GM10248 (cell line): Measurements from ENCODE around the gene SLC44A4.

Source experiments
- CTCF ChIA-PET: fragments of 300-600 bp; sonication (Branson Sonifier 250); formaldehyde crosslinking; extraction: SDS; loops from one replicate; lab custom pipeline; 2021; ENCODE audit warnings: antibody characterized with exemption; lab: Yijun Ruan, JAX
- POLR2A ChIA-PET: fragments of 350-650 bp; sonication (Branson Sonifier 250); formaldehyde crosslinking; extraction: SDS; loops from one replicate; lab custom pipeline; 2020; ENCODE audit warnings: antibody characterized with exemption; lab: Yijun Ruan, JAX
- DNase-seq: peaks from one replicate; pipeline ENCODE4 v3.0.0; 2012; ENCODE audit errors: extremely low spot score
- TF ChIP-seq, protein P1 (sequence below): IDR thresholded peaks from 2 replicates; pipeline ENCODE4 v1.5.1; 2012; ENCODE audit warnings: mild to moderate bottlenecking, low read depth; ENCODE audit errors: extremely low read depth, missing control alignments, control extremely low read depth

Gene SLC44A4

DNA sequence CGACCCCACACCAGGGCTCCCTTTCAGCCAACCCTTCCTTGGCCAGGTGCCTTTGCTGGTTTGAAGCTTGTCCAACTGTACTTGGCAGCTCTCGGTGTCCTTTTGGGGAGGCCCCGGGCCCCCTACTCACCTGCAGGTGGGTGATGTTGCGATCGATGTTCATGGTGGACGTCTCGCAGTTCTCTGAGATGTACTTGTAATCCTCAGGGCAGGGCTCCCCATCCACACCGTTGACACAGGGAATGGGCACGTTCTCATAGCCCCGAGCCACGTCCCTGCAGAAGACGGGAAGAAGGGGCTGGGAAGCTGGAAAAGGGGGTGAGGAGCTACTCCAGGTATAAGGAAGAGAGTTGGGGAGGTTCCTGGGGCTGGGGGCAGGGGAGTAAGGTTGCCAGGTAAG is 4.9 kb upstream of the SLC44A4 start:
- POLR2A ChIA-PET, result no interaction called here
- CTCF ChIA-PET, result interaction anchor here (0.8 to 2.4 kb wide), 3 partner anchors 8 to 68 kb away, joined by 3 to 6 read pairs (median 5); partner anchors contain the start of gene NEU1
- DNase-seq, result no peak
- TF ChIP-seq, protein P1, sequence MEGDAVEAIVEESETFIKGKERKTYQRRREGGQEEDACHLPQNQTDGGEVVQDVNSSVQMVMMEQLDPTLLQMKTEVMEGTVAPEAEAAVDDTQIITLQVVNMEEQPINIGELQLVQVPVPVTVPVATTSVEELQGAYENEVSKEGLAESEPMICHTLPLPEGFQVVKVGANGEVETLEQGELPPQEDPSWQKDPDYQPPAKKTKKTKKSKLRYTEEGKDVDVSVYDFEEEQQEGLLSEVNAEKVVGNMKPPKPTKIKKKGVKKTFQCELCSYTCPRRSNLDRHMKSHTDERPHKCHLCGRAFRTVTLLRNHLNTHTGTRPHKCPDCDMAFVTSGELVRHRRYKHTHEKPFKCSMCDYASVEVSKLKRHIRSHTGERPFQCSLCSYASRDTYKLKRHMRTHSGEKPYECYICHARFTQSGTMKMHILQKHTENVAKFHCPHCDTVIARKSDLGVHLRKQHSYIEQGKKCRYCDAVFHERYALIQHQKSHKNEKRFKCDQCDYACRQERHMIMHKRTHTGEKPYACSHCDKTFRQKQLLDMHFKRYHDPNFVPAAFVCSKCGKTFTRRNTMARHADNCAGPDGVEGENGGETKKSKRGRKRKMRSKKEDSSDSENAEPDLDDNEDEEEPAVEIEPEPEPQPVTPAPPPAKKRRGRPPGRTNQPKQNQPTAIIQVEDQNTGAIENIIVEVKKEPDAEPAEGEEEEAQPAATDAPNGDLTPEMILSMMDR, result no peak

GRCh38 chr6:31882344-31882743 is 3.5 kb upstream of the SLC44A4 start:
- CTCF ChIA-PET, result interaction anchor here (1.8 to 2.0 kb wide), 2 partner anchors 10 to 20 kb away, joined by 4 to 5 read pairs; partner anchors contain the start of gene NEU1
- no peak for DNase-seq
- TF ChIP-seq, protein P1, result no peak
- POLR2A ChIA-PET, result no interaction called here

GRCh38 chr6:31881136-31881859 is 2.5 kb upstream of the SLC44A4 start:
- TF ChIP-seq, protein P1, result no peak

GRCh38 chr6:31880616-31881015 is 1.8 kb upstream of the SLC44A4 start:
- ChIA-PET POLR2A (no interaction called here), CTCF (interaction anchor here (0.6 to 1.5 kb wide), 5 partner anchors 11 to 111 kb away, joined by 3 to 4 read pairs (median 3); no protein-coding TSS in a partner anchor)

More at GRCh38 chr6:31881136-31881859, 2.5 kb upstream of the SLC44A4 start:
- ChIA-PET POLR2A (no interaction called here), CTCF (interaction anchor here (1.4 to 1.8 kb wide), 3 partner anchors 9 to 71 kb away, joined by 3 to 4 read pairs (median 4); no protein-coding TSS in a partner anchor)
- DNase-seq, result no peak

GRCh38 chr6:31879901-31880300 is 1.1 kb upstream of the SLC44A4 start:
- TF ChIP-seq, protein P1, result no peak
- POLR2A ChIA-PET, result no interaction called here
- CTCF ChIA-PET, result interaction anchor here (0.6 to 1.5 kb wide), 5 partner anchors 12 to 110 kb away, joined by 3 to 4 read pairs (median 3); no protein-coding TSS in a partner anchor
- no peak for DNase-seq

More at GRCh38 chr6:31880616-31881015, 1.8 kb upstream of the SLC44A4 start:
- TF ChIP-seq, protein P1, result no peak
- DNase-seq, result no peak

DNA sequence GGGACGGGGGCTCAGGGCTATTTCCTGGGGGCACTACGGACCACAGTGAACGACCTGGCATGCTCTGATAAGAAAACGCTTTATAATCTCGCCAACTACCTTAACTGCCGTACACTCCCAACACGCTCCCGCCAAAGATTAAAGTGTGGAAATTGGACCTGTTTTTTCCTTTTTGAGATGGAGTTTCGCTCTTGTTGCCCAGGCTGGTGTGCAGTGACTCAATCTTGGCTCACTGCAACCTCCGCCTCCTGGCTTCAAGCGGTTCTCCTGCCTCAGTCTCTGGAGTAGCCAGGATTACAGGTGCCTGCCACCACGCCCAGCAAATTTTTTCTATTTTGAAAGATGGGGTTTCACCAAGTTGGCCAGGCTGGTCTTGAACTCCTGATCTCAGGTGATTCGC is 346 bp upstream of the SLC44A4 start:
- ChIA-PET CTCF (interaction anchor here (1.4 kb wide), 2 partner anchors 13 to 109 kb away, joined by 3 read pairs; no protein-coding TSS in a partner anchor), POLR2A (no interaction called here)
- no peak for DNase-seq
- TF ChIP-seq, protein P1, result no peak
